ENCODE data around the gene KIF3B. TPM values are rescaled to one million over a fixed set of nuclear protein-coding genes. Genes with fewer than 3 reads are reported as not detected.

Gene KIF3B
- total and polyA plus RNA-seq, 2 of the 13 experiments (the other 11 are each of a cell fraction or from before 2014, with no cell fraction given): 23.6 to 28.8 TPM

GRCh38 chr20:32289661-32290431 is 12.4 kb downstream of the KIF3B start (continued):
- TF ChIP-seq ZNF407 (CRISPR knock-in tag; IDR thresholded peaks at IDR 0.05; ENCODE audit: not compliant biosample characterization) (peak; percentile 67), ZNF556 (CRISPR knock-in tag; IDR thresholded peaks at IDR 0.05; ENCODE audit: borderline replicate concordance) (peak; percentile 94; the same call in 1 of the 2 replicates), ZNF678 (CRISPR knock-in tag; IDR thresholded peaks at IDR 0.05) (peak; percentile 39; the same call in 1 of the 2 replicates), STAT6 (CRISPR knock-in tag; IDR thresholded peaks at IDR 0.05; ENCODE audit: borderline replicate concordance) (peak; percentile 97; the same call in 1 of the 2 replicates), ZNF143 (CRISPR knock-in tag; IDR thresholded peaks at IDR 0.05) (no peak), AGO2 (optimal IDR thresholded peaks at IDR 0.05; ENCODE audit: low read depth, low read length) (no peak), HDAC6 (IDR thresholded peaks at IDR 0.05; ENCODE audit: low read depth, low read length) (no peak), BORCS8-MEF2B (CRISPR knock-in tag; IDR thresholded peaks at IDR 0.05) (no peak; the same call in 1 of the 2 replicates), ZNF646 (CRISPR knock-in tag; IDR thresholded peaks at IDR 0.05) (no peak)
